BLaER1 (cell line): ENCODE data around the gene PTPN3.

Experiments
- H3K27ac ChIP-seq: shearing (Covaris generic); formaldehyde crosslinking; 2 replicates; pipeline ENCODE4 v1.8.1; 2022
- H3K27me3 ChIP-seq: shearing (Covaris generic); formaldehyde crosslinking; 2 replicates; pipeline ENCODE4 v1.8.1; 2022
- H3K36me3 ChIP-seq: shearing (Covaris generic); formaldehyde crosslinking; 2 replicates; pipeline ENCODE4 v1.8.1; 2022
- H3K4me1 ChIP-seq: shearing (Covaris generic); formaldehyde crosslinking; 2 replicates; pipeline ENCODE4 v1.8.1; 2022
- H3K4me2 ChIP-seq: shearing (Covaris generic); formaldehyde crosslinking; 2 replicates; pipeline ENCODE4 v1.8.1; 2022
- H3K4me3 ChIP-seq: shearing (Covaris generic); formaldehyde crosslinking; 2 replicates; pipeline ENCODE4 v1.8.1; 2022
- H3K9ac ChIP-seq: shearing (Covaris generic); formaldehyde crosslinking; 2 replicates; pipeline ENCODE4 v1.8.1; 2022
- H3K9me3 ChIP-seq: shearing (Covaris generic); formaldehyde crosslinking; 2 replicates; pipeline ENCODE4 v1.8.1; 2022
- H4K20me1 ChIP-seq: shearing (Covaris generic); formaldehyde crosslinking; 2 replicates; pipeline ENCODE4 v1.8.1; 2022
- Cebpa-rat ChIP-seq: shearing (Covaris generic); IDR thresholded peaks from 2 replicates; pipeline ENCODE4 v1.8.1; 2022

The PTPN3 gene

GRCh38 chr9:109493648-109494047 lies 4.5 kb downstream of the PTPN3 start:
- Histone ChIP-seq H3K36me3 (no peaks in the 10 kb centered on the region), H3K9me3 (peaks cover 7% of the 10 kb centered on the region), H3K27me3 (peaks cover 54% of the 10 kb centered on the region), H3K27ac (no peak overlapping the region), H4K20me1 (no peaks in the 10 kb centered on the region), H3K4me2 (no peak overlapping the region), H3K9ac (no peak overlapping the region), H3K4me3 (no peak overlapping the region), H3K4me1 (no peaks in the 10 kb centered on the region)
- no peak for TF ChIP-seq Cebpa-rat

DNA sequence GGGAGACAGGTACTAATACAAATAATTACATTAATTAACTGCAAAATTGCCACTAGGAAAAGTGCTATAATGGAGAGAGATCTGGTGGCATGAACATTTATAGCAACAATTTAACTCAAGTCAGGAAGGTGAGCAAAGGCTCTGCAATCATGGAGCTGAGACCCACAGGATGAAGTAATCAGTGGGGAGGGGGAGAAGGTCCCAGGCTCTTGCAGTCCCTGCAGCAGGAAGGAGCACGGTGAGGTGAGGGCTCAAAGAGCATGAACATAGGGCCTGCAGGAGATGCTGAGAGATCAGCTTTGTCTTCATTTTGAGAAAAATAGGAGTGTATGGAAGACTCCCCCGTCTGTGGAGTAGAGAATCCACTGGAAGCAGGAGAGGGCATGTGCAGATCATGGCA lies 6.5 kb downstream of the PTPN3 start:
- H4K20me1 ChIP-seq, result no peaks in the 10 kb centered on the region
- no peak overlapping the region for H3K4me3 ChIP-seq
- H3K4me1 ChIP-seq, result no peaks in the 10 kb centered on the region
- no peak overlapping the region for H3K27ac ChIP-seq
- no peaks in the 10 kb centered on the region for H3K9me3 ChIP-seq
- H3K27me3 ChIP-seq, result peaks cover 34% of the 10 kb centered on the region
- no peak overlapping the region for H3K4me2 ChIP-seq
- H3K36me3 ChIP-seq, result no peaks in the 10 kb centered on the region
- H3K9ac ChIP-seq, result no peak overlapping the region
- TF ChIP-seq Cebpa-rat, result no peak

DNA sequence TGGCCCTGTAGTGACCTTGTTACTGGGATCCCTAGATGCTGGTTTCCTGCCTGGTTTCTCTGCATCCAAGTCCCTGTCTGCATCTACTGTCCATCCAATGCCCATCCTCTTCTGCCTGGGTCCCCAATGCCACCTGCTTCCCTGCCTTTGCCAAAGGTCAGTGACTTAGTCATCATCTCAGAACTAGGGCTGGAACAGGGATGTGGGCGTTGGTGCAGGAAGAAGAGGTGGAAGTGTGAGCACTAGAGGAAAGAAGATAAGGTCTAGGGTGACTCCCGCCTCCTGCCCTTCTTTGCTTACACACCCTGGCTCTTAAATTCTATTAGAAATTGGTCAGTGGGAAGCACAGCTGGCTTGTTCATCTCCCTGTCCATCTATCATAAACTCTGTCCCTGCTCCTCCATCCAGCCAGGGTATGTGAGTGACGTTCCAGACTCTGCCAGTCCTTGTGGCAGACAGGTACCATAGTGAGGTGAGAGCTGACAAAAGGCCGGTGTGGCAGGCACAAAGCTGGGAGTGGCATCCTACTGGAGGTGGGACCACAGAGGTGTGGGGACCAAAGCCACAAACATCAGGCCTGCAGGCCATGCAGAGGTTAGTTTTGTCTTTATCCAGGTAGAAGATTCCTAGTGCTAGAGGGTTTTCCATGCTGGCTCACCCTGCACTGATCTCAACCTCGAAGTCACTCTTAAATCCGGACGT lies 9.2 kb downstream of the PTPN3 start:
- Histone ChIP-seq H3K9ac (no peak overlapping the region), H3K4me1 (no peaks in the 10 kb centered on the region), H4K20me1 (no peaks in the 10 kb centered on the region), H3K27me3 (peaks cover 8% of the 10 kb centered on the region; the same call in 1 of the 2 replicates), H3K4me2 (no peak overlapping the region), H3K27ac (no peak overlapping the region), H3K9me3 (no peaks in the 10 kb centered on the region), H3K36me3 (no peaks in the 10 kb centered on the region), H3K4me3 (no peak overlapping the region)
- no peak for TF ChIP-seq Cebpa-rat

DNA sequence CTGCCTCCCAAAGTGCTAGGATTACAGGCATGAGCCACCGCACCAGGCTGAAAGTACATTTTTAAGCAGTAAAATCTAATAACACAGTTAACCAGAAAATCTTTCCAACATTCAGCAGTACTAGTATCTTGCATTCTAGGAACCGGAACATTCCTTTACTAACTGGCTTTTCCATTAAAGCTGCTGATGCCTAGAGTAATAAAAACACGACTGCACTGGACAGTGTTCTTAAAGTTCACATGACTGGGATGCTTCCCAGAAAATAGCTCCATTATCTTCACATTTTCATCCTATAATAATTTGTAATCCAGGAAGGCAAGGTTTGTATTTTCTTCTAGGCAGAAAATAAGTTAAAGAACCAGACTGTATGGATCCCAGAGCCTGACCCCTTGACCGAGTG lies 9.8 kb downstream of the PTPN3 start:
- H3K9ac ChIP-seq, result no peak overlapping the region
- no peak overlapping the region for H3K27ac ChIP-seq
- TF ChIP-seq Cebpa-rat, result no peak
- no peaks in the 10 kb centered on the region for H4K20me1 ChIP-seq
- H3K4me2 ChIP-seq, result no peak overlapping the region
- H3K9me3 ChIP-seq, result no peaks in the 10 kb centered on the region
- H3K4me3 ChIP-seq, result no peak overlapping the region
- peaks cover 2% of the 10 kb centered on the region; the same call in 1 of the 2 replicates for H3K27me3 ChIP-seq
- peaks cover 1% of the 10 kb centered on the region; the same call in 1 of the 2 replicates for H3K4me1 ChIP-seq
- no peaks in the 10 kb centered on the region for H3K36me3 ChIP-seq

DNA sequence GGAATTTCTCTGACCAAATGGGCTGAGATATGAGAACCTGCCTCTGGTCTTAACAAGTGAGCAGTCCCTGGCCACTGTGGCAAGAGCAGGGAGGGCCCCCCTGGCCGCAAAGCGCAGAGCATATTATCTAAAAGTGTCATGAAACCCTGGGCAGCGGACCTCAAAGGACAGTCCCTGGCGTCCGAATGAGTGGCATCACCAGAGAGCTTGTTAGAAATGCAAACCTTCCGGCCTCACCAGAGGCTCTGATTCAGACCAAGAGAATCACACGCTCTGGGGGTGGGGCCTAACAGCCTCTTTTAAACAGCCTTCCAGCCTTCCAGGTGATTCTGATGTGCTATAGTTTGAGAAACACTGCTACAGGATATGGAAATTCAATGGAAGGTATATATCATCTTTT lies 10.9 kb downstream of the PTPN3 start:
- no peaks in the 10 kb centered on the region for H4K20me1 ChIP-seq
- no peak for TF ChIP-seq Cebpa-rat
- H3K9ac ChIP-seq, result no peak overlapping the region
- H3K4me2 ChIP-seq, result no peak overlapping the region
- no peak overlapping the region for H3K4me3 ChIP-seq
- H3K27me3 ChIP-seq, result no peaks in the 10 kb centered on the region
- no peaks in the 10 kb centered on the region for H3K36me3 ChIP-seq
- no peak overlapping the region for H3K27ac ChIP-seq
- H3K4me1 ChIP-seq, result peaks cover 12% of the 10 kb centered on the region
- no peaks in the 10 kb centered on the region for H3K9me3 ChIP-seq

DNA sequence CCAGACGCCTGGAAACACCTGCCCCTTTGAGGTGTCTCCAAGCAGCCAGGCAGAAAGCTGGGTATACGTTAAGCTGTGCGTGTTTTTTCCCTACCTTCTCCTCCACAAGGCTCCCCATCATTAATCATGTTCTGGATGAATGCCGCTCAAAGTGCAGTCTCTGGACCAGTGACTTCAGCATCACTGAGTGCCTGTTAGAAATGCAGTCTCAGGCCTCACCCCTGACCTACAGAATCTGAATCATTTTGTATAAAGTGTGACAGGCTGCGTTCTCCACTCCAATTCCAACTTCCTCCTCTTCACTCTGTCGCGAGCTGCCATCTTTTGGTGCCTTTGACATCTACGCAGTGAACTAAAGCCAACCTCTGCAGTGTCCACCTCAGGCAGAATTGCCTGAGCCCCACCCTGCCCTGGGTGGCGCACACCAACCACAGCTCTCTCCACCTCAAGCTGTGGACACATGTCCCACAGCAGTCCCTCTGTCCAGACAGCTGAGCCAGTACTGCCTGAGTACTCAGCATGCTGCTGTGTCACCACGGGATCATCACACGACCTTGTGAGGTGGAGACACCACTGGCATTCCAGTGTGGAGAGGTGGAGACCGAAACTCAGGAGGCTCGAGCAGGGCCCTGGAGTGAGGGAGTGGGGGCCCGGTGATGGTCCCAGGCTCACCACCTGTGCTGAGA lies 14.2 kb downstream of the PTPN3 start:
- Histone ChIP-seq H3K4me1 (peaks cover 12% of the 10 kb centered on the region), H3K9ac (no peak overlapping the region), H3K27me3 (no peaks in the 10 kb centered on the region), H3K4me2 (no peak overlapping the region), H3K27ac (no peak overlapping the region), H3K9me3 (no peaks in the 10 kb centered on the region), H4K20me1 (no peaks in the 10 kb centered on the region), H3K4me3 (no peak overlapping the region), H3K36me3 (no peaks in the 10 kb centered on the region)
- TF ChIP-seq Cebpa-rat, result no peak

DNA sequence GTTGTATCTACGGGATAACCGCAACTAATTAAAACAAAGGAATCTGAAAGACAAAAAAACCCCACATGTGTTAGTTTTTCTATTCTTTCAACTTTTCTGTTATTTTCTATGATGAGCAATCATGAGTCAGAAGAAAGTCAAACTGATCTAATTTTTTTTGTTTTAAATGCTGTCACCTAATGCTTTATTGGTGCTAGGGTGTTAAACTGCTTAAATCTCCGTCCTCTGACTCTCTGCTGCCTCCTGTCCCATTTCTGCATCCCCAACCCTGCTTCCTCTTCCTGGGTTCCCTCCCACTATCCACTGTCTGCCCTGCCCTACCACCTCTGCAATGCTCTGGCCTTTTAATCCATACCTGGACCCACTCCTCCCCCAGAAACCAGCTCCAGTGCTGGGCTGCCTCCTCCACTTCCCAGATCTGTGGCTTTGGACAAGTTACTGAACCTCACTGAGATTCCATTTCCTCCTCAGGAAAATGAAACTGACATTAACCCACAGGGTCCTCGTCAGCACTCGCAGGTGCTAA lies 15.7 kb downstream of the PTPN3 start:
- no peak for TF ChIP-seq Cebpa-rat
- H3K4me2 ChIP-seq, result peak overlapping the region; percentile 29
- H3K27ac ChIP-seq, result no peak overlapping the region
- H3K9ac ChIP-seq, result no peak overlapping the region
- no peaks in the 10 kb centered on the region for H4K20me1 ChIP-seq
- H3K9me3 ChIP-seq, result no peaks in the 10 kb centered on the region
- H3K36me3 ChIP-seq, result no peaks in the 10 kb centered on the region
- no peak overlapping the region for H3K4me3 ChIP-seq
- no peaks in the 10 kb centered on the region for H3K27me3 ChIP-seq
- H3K4me1 ChIP-seq, result peaks cover 19% of the 10 kb centered on the region

GRCh38 chr9:109481856-109482255 lies 16.3 kb downstream of the PTPN3 start:
- H3K4me3 ChIP-seq, result no peak overlapping the region
- no peak overlapping the region for H3K9ac ChIP-seq
- no peak for TF ChIP-seq Cebpa-rat
- H3K4me2 ChIP-seq, result no peak overlapping the region
- no peaks in the 10 kb centered on the region for H3K9me3 ChIP-seq
- no peaks in the 10 kb centered on the region for H3K36me3 ChIP-seq
- H3K27ac ChIP-seq, result no peak overlapping the region
- H3K4me1 ChIP-seq, result peaks cover 19% of the 10 kb centered on the region
- no peaks in the 10 kb centered on the region for H3K27me3 ChIP-seq
- H4K20me1 ChIP-seq, result no peaks in the 10 kb centered on the region

DNA sequence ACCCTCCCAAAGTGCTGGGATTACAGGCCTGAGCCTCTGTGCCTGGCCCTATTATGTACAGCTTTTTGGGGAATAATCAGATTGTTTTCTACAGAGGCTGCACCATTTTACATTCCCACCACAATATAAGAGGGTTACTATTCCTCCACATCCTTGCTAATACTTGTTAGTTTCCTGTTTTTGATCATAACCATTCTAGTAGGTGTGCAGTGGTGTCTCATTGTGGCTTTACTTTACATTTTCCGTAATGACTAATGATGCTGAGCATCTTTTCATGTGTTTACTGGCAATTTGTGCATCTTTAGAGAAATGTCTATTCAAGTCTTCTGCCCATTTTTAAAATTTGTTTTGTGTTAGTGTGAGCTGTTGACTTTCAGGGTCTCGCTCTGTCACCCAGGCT lies 18.3 kb downstream of the PTPN3 start:
- H3K4me3 ChIP-seq, result no peak overlapping the region
- H4K20me1 ChIP-seq, result no peaks in the 10 kb centered on the region
- H3K9ac ChIP-seq, result no peak overlapping the region
- H3K27me3 ChIP-seq, result no peaks in the 10 kb centered on the region
- peaks cover 19% of the 10 kb centered on the region for H3K4me1 ChIP-seq
- no peak for TF ChIP-seq Cebpa-rat
- no peak overlapping the region for H3K27ac ChIP-seq
- H3K36me3 ChIP-seq, result no peaks in the 10 kb centered on the region
- no peaks in the 10 kb centered on the region for H3K9me3 ChIP-seq
- no peak overlapping the region for H3K4me2 ChIP-seq

GRCh38 chr9:109478665-109479380 lies 19.3 kb downstream of the PTPN3 start:
- H4K20me1 ChIP-seq, result no peaks in the 10 kb centered on the region
- peak overlapping the region; percentile 5; the same call in 1 of the 2 replicates for H3K4me2 ChIP-seq
- no peak for TF ChIP-seq Cebpa-rat
- no peak overlapping the region for H3K4me3 ChIP-seq
- H3K9me3 ChIP-seq, result no peaks in the 10 kb centered on the region
- H3K9ac ChIP-seq, result no peak overlapping the region
- no peaks in the 10 kb centered on the region for H3K36me3 ChIP-seq
- H3K4me1 ChIP-seq, result peaks cover 19% of the 10 kb centered on the region
- H3K27me3 ChIP-seq, result no peaks in the 10 kb centered on the region
- H3K27ac ChIP-seq, result no peak overlapping the region
